Left lung (tissue), 10 donors: ENCODE measurements around the gene F7. TPM values are rescaled to one million over a fixed set of nuclear protein-coding genes. Genes with fewer than 3 reads are reported as not detected.
A peak's percentile ranks its signal among the peaks of the same experiment; 100 is the strongest.

Experiments
- ATAC-seq: fragments of 200-7000 bp; cut with Tn5 transposase; one replicate; pipeline ENCODE4 v1.9.1; 2020; ENCODE audit warnings: moderate library complexity
- DNase-seq, 4 donors: peaks; one replicate each; pipeline ENCODE4 v3.0.0-alpha.2; 2013 to 2020
- H3K27ac ChIP-seq, 2 donors: fragments of 200-600 bp; sonication (generic) in 1 of 2; one replicate each; pipeline versions ENCODE4 v1.5.0 to v1.8.0; 2020 to 2021
- H3K27me3 ChIP-seq, 2 donors: fragments of 200-600 bp; sonication (generic) in 1 of 2; one replicate each; pipeline versions ENCODE4 v1.5.0 to v1.8.0; 2020 to 2021
- H3K36me3 ChIP-seq, 2 donors: fragments of 200-600 bp; sonication (generic) in 1 of 2; one replicate each; pipeline versions ENCODE4 v1.5.0 to v1.8.0; 2020 to 2021
- H3K4me1 ChIP-seq, 2 donors: fragments of 200-600 bp; one replicate each; pipeline ENCODE4 v1.8.0; 2021
- H3K4me3 ChIP-seq, 2 donors: fragments of 200-600 bp; sonication (generic) in 1 of 2; one replicate each; pipeline versions ENCODE4 v1.5.0 to v1.8.0; 2020 to 2021; ENCODE audit warnings: mild to moderate bottlenecking in 1 of 2
- H3K9me3 ChIP-seq, 2 donors: fragments of 200-600 bp; sonication (generic) in 1 of 2; one replicate each; pipeline versions ENCODE4 v1.5.0 to v1.8.0; 2020 to 2021
- intact Hi-C, 2 donors: fragments of 100-400 bp; cut with DNase I; formaldehyde crosslinking; loops; one replicate each; pipeline versions ENCODE4 v1.11.2 to v1.14.2; 2022
- polyA plus RNA-seq, 6 donors: library from polyadenylated mRNA; unstranded; fragments of 120-200 nt; gene quantifications; one replicate each; pipeline ENCODE4 v1.2.1, GENCODE V29; 2013; ENCODE audit not compliant: insufficient read length in 6 of 6
- total RNA-seq, 2 donors: library from RNA; stranded (reverse); fragmentation: NEBNext Ultra II Directional; extraction: Animal tissue kit (Norgen Biotek cat#: 25700); gene quantifications; one replicate each; pipeline ENCODE4 v1.2.1, GENCODE V29; 2021
- TF ChIP-seq, protein P1 (sequence below), 2 donors: fragments of 200-600 bp; sonication (generic) in 1 of 2; IDR thresholded peaks; one replicate each; pipeline versions ENCODE4 v1.5.0 to v1.8.0; 2021; ENCODE audit warnings: antibody characterized with exemption in 2 of 2
- donor health status: DM: no; HTN: yes; CAD: no.
- donor health status: DM: no; HTN: no; CAD: no.

The F7 gene
- total and polyA plus RNA-seq, 8 donors: 0.46 to 1.0 (median 0.89) TPM; not detected in 2

DNA sequence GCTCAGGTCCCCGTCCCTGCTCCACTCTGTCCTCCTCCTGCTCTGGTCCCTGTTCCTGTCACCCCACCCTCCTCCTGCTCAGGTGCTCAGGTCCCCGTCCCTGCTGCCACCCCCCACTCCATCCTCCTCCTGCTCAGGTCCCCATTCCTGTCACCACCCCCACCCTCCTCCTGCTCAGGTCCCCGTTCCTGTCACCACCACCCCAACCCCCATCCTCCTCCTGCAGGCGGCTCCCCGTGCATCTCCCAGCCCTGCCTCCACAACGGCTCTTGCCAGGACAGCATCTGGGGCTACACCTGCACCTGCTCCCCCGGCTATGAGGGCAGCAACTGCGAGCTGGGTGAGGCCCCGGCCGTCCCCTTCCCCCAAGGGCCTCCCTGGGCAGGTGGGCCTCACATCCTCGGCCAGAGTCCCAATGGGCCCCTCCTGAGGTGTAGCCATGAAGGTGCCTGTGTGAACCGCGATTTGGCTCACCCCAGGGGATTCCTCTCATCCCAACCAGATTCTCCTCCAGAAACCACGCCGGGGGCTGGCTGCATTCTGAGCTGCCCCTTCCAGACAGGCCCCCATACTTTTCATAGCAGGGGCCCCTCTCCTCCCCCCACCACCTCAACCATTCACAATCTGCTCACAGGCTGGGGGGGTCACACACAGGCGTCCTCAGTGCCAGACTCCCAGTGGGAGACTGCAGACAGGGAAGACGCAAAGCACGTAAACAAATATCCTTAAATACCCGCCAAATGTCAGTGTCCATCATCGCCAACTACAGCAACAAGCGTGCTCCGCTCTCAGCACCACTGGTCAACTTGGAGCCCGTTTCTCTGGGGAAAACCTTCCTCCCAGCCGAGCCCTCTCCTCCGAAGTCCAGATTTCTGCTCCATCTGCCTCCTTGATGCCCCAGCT, 57.4 kb downstream of the F7 start:
- Histone ChIP-seq H3K27me3 (peaks cover 7 to 30% of the 10 kb centered on the region in 2 donors), H3K9me3 (no peaks in the 10 kb centered on the region), H3K4me1 (no peaks in the 10 kb centered on the region), H3K36me3 (peaks cover 0 to 3% of the 10 kb centered on the region in 2 donors), H3K27ac (no peak overlapping the region), H3K4me3 (no peak overlapping the region)
- ATAC-seq: no peak
- intact Hi-C loops: no loop called here
- peak in 1 of 4 donors; percentile 60 for DNase-seq
- TF ChIP-seq, protein P1, sequence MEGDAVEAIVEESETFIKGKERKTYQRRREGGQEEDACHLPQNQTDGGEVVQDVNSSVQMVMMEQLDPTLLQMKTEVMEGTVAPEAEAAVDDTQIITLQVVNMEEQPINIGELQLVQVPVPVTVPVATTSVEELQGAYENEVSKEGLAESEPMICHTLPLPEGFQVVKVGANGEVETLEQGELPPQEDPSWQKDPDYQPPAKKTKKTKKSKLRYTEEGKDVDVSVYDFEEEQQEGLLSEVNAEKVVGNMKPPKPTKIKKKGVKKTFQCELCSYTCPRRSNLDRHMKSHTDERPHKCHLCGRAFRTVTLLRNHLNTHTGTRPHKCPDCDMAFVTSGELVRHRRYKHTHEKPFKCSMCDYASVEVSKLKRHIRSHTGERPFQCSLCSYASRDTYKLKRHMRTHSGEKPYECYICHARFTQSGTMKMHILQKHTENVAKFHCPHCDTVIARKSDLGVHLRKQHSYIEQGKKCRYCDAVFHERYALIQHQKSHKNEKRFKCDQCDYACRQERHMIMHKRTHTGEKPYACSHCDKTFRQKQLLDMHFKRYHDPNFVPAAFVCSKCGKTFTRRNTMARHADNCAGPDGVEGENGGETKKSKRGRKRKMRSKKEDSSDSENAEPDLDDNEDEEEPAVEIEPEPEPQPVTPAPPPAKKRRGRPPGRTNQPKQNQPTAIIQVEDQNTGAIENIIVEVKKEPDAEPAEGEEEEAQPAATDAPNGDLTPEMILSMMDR (IDR thresholded peaks at IDR 0.05): no peak

- Histone ChIP-seq H3K36me3 (peaks cover 0 to 10% of the 10 kb centered on the region in 2 donors), H3K4me1 (no peaks in the 10 kb centered on the region), H3K9me3 (no peaks in the 10 kb centered on the region), H3K27ac (no peak overlapping the region), H3K27me3 (peaks cover 7 to 30% of the 10 kb centered on the region in 2 donors), H3K4me3 (no peak overlapping the region)
- intact Hi-C loops: no loop called here
- TF ChIP-seq, protein P1 (IDR thresholded peaks at IDR 0.05): no peak
- ATAC-seq (no peak), DNase-seq (no peak)
Observed at GRCh38 chr13:113164492-113164891, 58.9 kb downstream of the F7 start.

GRCh38 chr13:113166266-113166665, 60.7 kb downstream of the F7 start:
- DNase-seq (no peak), ATAC-seq (no peak)
- H3K27me3 ChIP-seq: peaks cover 3 to 19% of the 10 kb centered on the region in 2 donors
- H3K4me1 ChIP-seq: no peaks in the 10 kb centered on the region
- no peaks in the 10 kb centered on the region for H3K9me3 ChIP-seq
- no peak overlapping the region for H3K4me3 ChIP-seq
- TF ChIP-seq, protein P1 (IDR thresholded peaks at IDR 0.05): no peak
- no peak overlapping the region for H3K27ac ChIP-seq
- intact Hi-C loops: no loop called here
- peaks cover 0 to 23% of the 10 kb centered on the region in 2 donors for H3K36me3 ChIP-seq

DNA sequence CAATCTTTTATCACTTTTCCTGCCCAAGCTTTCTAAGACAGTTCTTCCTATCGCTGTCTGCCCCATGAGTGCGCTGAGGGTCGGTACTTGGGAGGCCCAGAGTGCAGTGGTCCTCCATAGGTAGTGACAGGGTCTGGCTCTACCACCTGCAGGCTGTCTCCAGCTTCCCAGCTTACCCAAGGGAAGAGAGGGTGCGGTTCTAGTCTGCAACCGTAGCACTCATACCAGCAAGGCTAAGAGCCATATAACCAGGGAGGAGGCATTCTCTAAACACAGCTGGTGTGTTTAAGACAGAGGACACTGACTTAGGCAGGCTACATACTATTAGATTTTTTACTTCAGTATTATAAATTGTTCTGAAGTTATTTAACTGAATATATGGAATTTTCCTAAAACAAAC, 61.1 kb downstream of the F7 start:
- H3K36me3 ChIP-seq: peaks cover 0 to 28% of the 10 kb centered on the region in 2 donors
- ATAC-seq: no peak
- intact Hi-C loops: no loop called here
- TF ChIP-seq, protein P1 (IDR thresholded peaks at IDR 0.05): no peak
- H3K27me3 ChIP-seq: peaks cover 0 to 15% of the 10 kb centered on the region in 2 donors
- DNase-seq: no peak
- no peaks in the 10 kb centered on the region for H3K4me1 ChIP-seq
- H3K9me3 ChIP-seq: no peaks in the 10 kb centered on the region
- H3K27ac ChIP-seq: no peak overlapping the region
- no peak overlapping the region for H3K4me3 ChIP-seq

- Histone ChIP-seq H3K9me3 (no peaks in the 10 kb centered on the region), H3K36me3 (peaks cover 0 to 32% of the 10 kb centered on the region in 2 donors), H3K4me3 (no peak overlapping the region), H3K4me1 (no peaks in the 10 kb centered on the region), H3K27ac (no peak overlapping the region), H3K27me3 (peaks cover 0 to 15% of the 10 kb centered on the region in 2 donors)
- ATAC-seq (no peak), DNase-seq (no peak)
- intact Hi-C loops: no loop called here
- TF ChIP-seq, protein P1 (IDR thresholded peaks at IDR 0.05): no peak
Observed at GRCh38 chr13:113167155-113167554, 61.6 kb downstream of the F7 start.
